Measurements from ENCODE around the gene HAGHL.

HAGHL gene

GRCh38 chr16:733382-734207 lies 6.7 kb downstream of the HAGHL start:
- H3K27me3 ChIP-seq (ENCODE audit: insufficient read depth, low read length) = no peaks in the 10 kb centered on the region
- no peaks in the 10 kb centered on the region for H3K9me3 ChIP-seq (ENCODE audit: insufficient read depth, low read depth, low read length)
- H3K4me1 ChIP-seq (ENCODE audit: insufficient read depth, low read length) = 0 out of 2 replicates have a peak, but pooled peaks cover 5% of the 10 kb centered on the region
- H3K4me3 ChIP-seq (ENCODE audit: low read length) = no peak overlapping the region
- peaks cover 27% of the 10 kb centered on the region for H3K36me3 ChIP-seq (ENCODE audit: insufficient read depth, low read length)
- WGBS = 87% methylated on average over 34 of the region's 34 CpGs
- H3K27ac ChIP-seq (ENCODE audit: low read depth, low read length) = no peak overlapping the region
- H3K9ac ChIP-seq (ENCODE audit: low read depth, low read length) = no peak overlapping the region

GRCh38 chr16:734208-734980 lies 7.5 kb downstream of the HAGHL start:
- 0 out of 2 replicates have a peak, but pooled peaks cover 5% of the 10 kb centered on the region for H3K4me1 ChIP-seq (ENCODE audit: insufficient read depth, low read length)
- H3K4me3 ChIP-seq (ENCODE audit: low read length) = no peak overlapping the region
- no peaks in the 10 kb centered on the region for H3K9me3 ChIP-seq (ENCODE audit: insufficient read depth, low read depth, low read length)
- H3K36me3 ChIP-seq (ENCODE audit: insufficient read depth, low read length) = peaks cover 27% of the 10 kb centered on the region
- H3K9ac ChIP-seq (ENCODE audit: low read depth, low read length) = no peak overlapping the region
- no peaks in the 10 kb centered on the region for H3K27me3 ChIP-seq (ENCODE audit: insufficient read depth, low read length)
- 94% methylated on average over 49 of the region's 49 CpGs for WGBS
- no peak overlapping the region for H3K27ac ChIP-seq (ENCODE audit: low read depth, low read length)

GRCh38 chr16:734981-735881 lies 8.3 kb downstream of the HAGHL start:
- Histone ChIP-seq H3K9me3 (ENCODE audit: insufficient read depth, low read depth, low read length) (no peaks in the 10 kb centered on the region), H3K4me3 (ENCODE audit: low read length) (no peak overlapping the region), H3K27ac (ENCODE audit: low read depth, low read length) (no peak overlapping the region), H3K27me3 (ENCODE audit: insufficient read depth, low read length) (no peaks in the 10 kb centered on the region), H3K4me1 (ENCODE audit: insufficient read depth, low read length) (0 out of 2 replicates have a peak, but pooled peaks cover 5% of the 10 kb centered on the region), H3K36me3 (ENCODE audit: insufficient read depth, low read length) (peaks cover 27% of the 10 kb centered on the region), H3K9ac (ENCODE audit: low read depth, low read length) (no peak overlapping the region)
- WGBS = 96% methylated on average over 25 of the region's 25 CpGs

GRCh38 chr16:735982-736453 lies 9.1 kb downstream of the HAGHL start:
- Histone ChIP-seq H3K4me1 (ENCODE audit: insufficient read depth, low read length) (0 out of 2 replicates have a peak, but pooled peaks cover 5% of the 10 kb centered on the region), H3K9ac (ENCODE audit: low read depth, low read length) (no peak overlapping the region), H3K9me3 (ENCODE audit: insufficient read depth, low read depth, low read length) (no peaks in the 10 kb centered on the region), H3K36me3 (ENCODE audit: insufficient read depth, low read length) (peaks cover 27% of the 10 kb centered on the region), H3K4me3 (ENCODE audit: low read length) (no peak overlapping the region), H3K27me3 (ENCODE audit: insufficient read depth, low read length) (no peaks in the 10 kb centered on the region), H3K27ac (ENCODE audit: low read depth, low read length) (no peak overlapping the region)
- 96% methylated on average over 13 of the region's 13 CpGs for WGBS

GRCh38 chr16:736936-737481 lies 10.1 kb downstream of the HAGHL start:
- Histone ChIP-seq H3K4me3 (ENCODE audit: low read length) (no peak overlapping the region), H3K4me1 (ENCODE audit: insufficient read depth, low read length) (0 out of 2 replicates have a peak, but pooled peaks cover 5% of the 10 kb centered on the region), H3K27me3 (ENCODE audit: insufficient read depth, low read length) (no peaks in the 10 kb centered on the region), H3K27ac (ENCODE audit: low read depth, low read length) (no peak overlapping the region), H3K9ac (ENCODE audit: low read depth, low read length) (peak overlapping the region; percentile 49; the same call in 1 of the 2 replicates), H3K36me3 (ENCODE audit: insufficient read depth, low read length) (peaks cover 25% of the 10 kb centered on the region), H3K9me3 (ENCODE audit: insufficient read depth, low read depth, low read length) (no peaks in the 10 kb centered on the region)
- WGBS = 96% methylated on average over 29 of the region's 29 CpGs

GRCh38 chr16:739560-740458 lies 12.9 kb downstream of the HAGHL start:
- H3K9ac ChIP-seq (ENCODE audit: low read depth, low read length) = peak overlapping the region; percentile 76
- no peaks in the 10 kb centered on the region for H3K27me3 ChIP-seq (ENCODE audit: insufficient read depth, low read length)
- WGBS = 51% methylated on average over 38 of the region's 38 CpGs

GRCh38 chr16:740459-740763 lies 13.5 kb downstream of the HAGHL start:
- Histone ChIP-seq H3K36me3 (ENCODE audit: insufficient read depth, low read length) (peaks cover 12% of the 10 kb centered on the region; the same call in 1 of the 2 replicates), H3K27me3 (ENCODE audit: insufficient read depth, low read length) (no peaks in the 10 kb centered on the region), H3K4me3 (ENCODE audit: low read length) (peak overlapping the region; percentile 93), H3K4me1 (ENCODE audit: insufficient read depth, low read length) (0 out of 2 replicates have a peak, but pooled peaks cover 5% of the 10 kb centered on the region), H3K9ac (ENCODE audit: low read depth, low read length) (peak overlapping the region; percentile 76), H3K27ac (ENCODE audit: low read depth, low read length) (peak overlapping the region; percentile 60), H3K9me3 (ENCODE audit: insufficient read depth, low read depth, low read length) (no peaks in the 10 kb centered on the region)
- 1% methylated on average over 22 of the region's 22 CpGs for WGBS

More at GRCh38 chr16:739560-740458, 12.9 kb downstream of the HAGHL start:
- Histone ChIP-seq H3K4me3 (ENCODE audit: low read length) (peak overlapping the region; percentile 93), H3K4me1 (ENCODE audit: insufficient read depth, low read length) (0 out of 2 replicates have a peak, but pooled peaks cover 5% of the 10 kb centered on the region), H3K36me3 (ENCODE audit: insufficient read depth, low read length) (peaks cover 12% of the 10 kb centered on the region; the same call in 1 of the 2 replicates), H3K9me3 (ENCODE audit: insufficient read depth, low read depth, low read length) (no peaks in the 10 kb centered on the region), H3K27ac (ENCODE audit: low read depth, low read length) (no peak overlapping the region)

- Histone ChIP-seq H3K36me3 (ENCODE audit: insufficient read depth, low read length) (peaks cover 7% of the 10 kb centered on the region; the same call in 1 of the 2 replicates), H3K27ac (ENCODE audit: low read depth, low read length) (peak within 1 kb of the TSS; percentile 60), H3K4me3 (ENCODE audit: low read length) (peak within 1 kb of the TSS; percentile 93), H3K9me3 (ENCODE audit: insufficient read depth, low read depth, low read length) (no peaks in the 10 kb centered on the region), H3K4me1 (ENCODE audit: insufficient read depth, low read length) (0 out of 2 replicates have a peak, but pooled peaks cover 5% of the 10 kb centered on the region), H3K9ac (ENCODE audit: low read depth, low read length) (peak within 1 kb of the TSS; percentile 80), H3K27me3 (ENCODE audit: insufficient read depth, low read length) (no peaks in the 10 kb centered on the region)
- under 1% methylated on average over 79 of the region's 79 CpGs for WGBS
Measured at GRCh38 chr16:740764-741505, 14.0 kb downstream of the HAGHL start, which contains the start of gene CIAO3. Gene CIAO3, minus strand, starts transcription at chr16:740997. Its CDS starts 12 bp downstream, at chr16:740985.

- Histone ChIP-seq H3K27ac (ENCODE audit: low read depth, low read length) (no peak overlapping the region), H3K9me3 (ENCODE audit: insufficient read depth, low read depth, low read length) (no peaks in the 10 kb centered on the region), H3K36me3 (ENCODE audit: insufficient read depth, low read length) (peaks cover 2% of the 10 kb centered on the region; the same call in 1 of the 2 replicates), H3K9ac (ENCODE audit: low read depth, low read length) (no peak overlapping the region), H3K4me3 (ENCODE audit: low read length) (no peak overlapping the region), H3K4me1 (ENCODE audit: insufficient read depth, low read length) (0 out of 2 replicates have a peak, but pooled peaks cover 5% of the 10 kb centered on the region), H3K27me3 (ENCODE audit: insufficient read depth, low read length) (no peaks in the 10 kb centered on the region)
- WGBS = 95% methylated on average over 15 of the region's 15 CpGs
Measured at GRCh38 chr16:741986-742629, 15.2 kb downstream of the HAGHL start.
